GM19463 (cell line): ENCODE results near the gene PLAU.
A peak's percentile ranks its signal among the peaks of the same experiment; 100 is the strongest.
"Not testable (repeated sequence)": the region's sequence is repeated elsewhere in the genome, so short reads cannot be mapped to it uniquely, and the experiment has no call there.

Experiments used
- ATAC-seq: cut with Tn5 transposase; IDR thresholded peaks from one replicate; pipeline ENCODE4 v1.9.1; 2021; ENCODE audit warnings: mild to moderate bottlenecking, moderate library complexity; ENCODE audit not compliant: unreplicated experiment

PLAU gene

GRCh38 chr10:73919481-73919880 lies 8.5 kb downstream of the PLAU start:
- ATAC-seq = not testable (repeated sequence)

GRCh38 chr10:73920089-73920488 lies 9.2 kb downstream of the PLAU start:
- ATAC-seq = peak; percentile 62

- ATAC-seq = no peak
These were observed 11.3 kb downstream of the PLAU start for GRCh38 chr10:73922007-73922863.

- ATAC-seq = no peak
These were observed 11.9 kb downstream of the PLAU start for GRCh38 chr10:73922864-73923133.

GRCh38 chr10:73923935-73924598 lies 13.1 kb downstream of the PLAU start:
- no peak for ATAC-seq

GRCh38 chr10:73924935-73925334 lies 14.0 kb downstream of the PLAU start:
- ATAC-seq = no peak

- no peak for ATAC-seq
These were observed 14.6 kb downstream of the PLAU start for GRCh38 chr10:73925539-73925938.

GRCh38 chr10:73926152-73926764 lies 15.3 kb downstream of the PLAU start:
- ATAC-seq = no peak

- not testable (repeated sequence) for ATAC-seq
These were observed 19.8 kb downstream of the PLAU start for GRCh38 chr10:73930630-73931327.

GRCh38 chr10:73931767-73932619 lies 21.1 kb downstream of the PLAU start:
- peak; percentile 79 for ATAC-seq

GRCh38 chr10:73932620-73933112 lies 21.7 kb downstream of the PLAU start:
- no peak for ATAC-seq

GRCh38 chr10:73934074-73934473 lies 23.1 kb downstream of the PLAU start:
- ATAC-seq = no peak

GRCh38 chr10:73935895-73936294 lies 25.0 kb downstream of the PLAU start:
- ATAC-seq = no peak

- ATAC-seq = no peak
These were observed 26.6 kb downstream of the PLAU start for GRCh38 chr10:73937333-73938043.

GRCh38 chr10:73940634-73941221 lies 29.8 kb downstream of the PLAU start:
- peak; percentile 88 for ATAC-seq

- no peak for ATAC-seq
These were observed 30.4 kb downstream of the PLAU start for GRCh38 chr10:73941300-73941699.

- ATAC-seq = no peak
These were observed 33.6 kb downstream of the PLAU start for GRCh38 chr10:73944356-73945100.

GRCh38 chr10:73946253-73947145 lies 35.6 kb downstream of the PLAU start:
- ATAC-seq = no peak
